ENCODE results near the gene TMEM45B. TPM values are rescaled to one million over a fixed set of nuclear protein-coding genes. Genes with fewer than 3 reads are reported as not detected.

Gene TMEM45B
- total RNA-seq, 4 donors from 2014 or later = 0.47 to 3.9 TPM; not detected in 2

- no peaks in the 10 kb centered on the region for H3K27me3 ChIP-seq
- H3K27ac ChIP-seq = peak overlapping the region; percentile 54 to 89 (median 86)
- peak; percentile 9 for ATAC-seq
- no peaks in the 10 kb centered on the region for H3K9me3 ChIP-seq
- TF ChIP-seq POLR2AphosphoS5 (IDR thresholded peaks at IDR 0.05) (no peak), POLR2A (IDR thresholded peaks at IDR 0.05) (no peak), CTCF (IDR thresholded peaks at IDR 0.05) (no peak), EP300 (IDR thresholded peaks at IDR 0.05) (no peak)
- H3K4me1 ChIP-seq = peaks cover 0 to 21% (median 9%) of the 10 kb centered on the region in 3 donors
- peaks cover 0 to 37% of the 10 kb centered on the region in 2 donors for H3K36me3 ChIP-seq
- WGBS, 2 donors (ENCODE audit: low coverage in 1 of 2) = 24% methylated on average over 9 to 11 of the region's 13 CpGs
- peak overlapping the region; percentile 91 to 93 for H3K4me3 ChIP-seq
These were observed 78.9 kb downstream of the TMEM45B start for GRCh38 chr11:129894278-129895125.

GRCh38 chr11:129895126-129896041, 79.7 kb downstream of the TMEM45B start, which contains the start of gene NFRKB:
Gene NFRKB, minus strand, starts transcription at chr11:129895578. Its CDS starts 2,729 bp downstream, at chr11:129892849.
- ATAC-seq = peak; percentile 99
- 0% methylated on average over 10 to 12 of the region's 77 CpGs for WGBS, 2 donors (ENCODE audit: low coverage in 1 of 2)
- peaks cover 0 to 21% (median 9%) of the 10 kb centered on the region in 3 donors for H3K4me1 ChIP-seq
- peak in 1 of 4 experiments; percentile 18 for TF ChIP-seq CTCF (IDR thresholded peaks at IDR 0.05)
- peak; percentile 82 for TF ChIP-seq POLR2AphosphoS5 (IDR thresholded peaks at IDR 0.05)
- peak; percentile 72 to 86 for TF ChIP-seq POLR2A (IDR thresholded peaks at IDR 0.05)
- no peak for TF ChIP-seq EP300 (IDR thresholded peaks at IDR 0.05)
- H3K27ac ChIP-seq = peak within 1 kb of the TSS; percentile 54 to 89 (median 86)
- H3K9me3 ChIP-seq = no peaks in the 10 kb centered on the region
- no peaks in the 10 kb centered on the region for H3K27me3 ChIP-seq
- peaks cover 0 to 32% of the 10 kb centered on the region in 2 donors for H3K36me3 ChIP-seq
- peak within 1 kb of the TSS; percentile 91 to 93 for H3K4me3 ChIP-seq

- Histone ChIP-seq H3K9me3 (no peaks in the 10 kb centered on the region), H3K36me3 (peaks cover 0 to 28% of the 10 kb centered on the region in 2 donors), H3K27ac (peak overlapping the region; percentile 6 to 89 (median 86)), H3K27me3 (no peaks in the 10 kb centered on the region), H3K4me1 (peaks cover 0 to 21% (median 9%) of the 10 kb centered on the region in 3 donors), H3K4me3 (peak overlapping the region; percentile 91 to 93)
- 46 to 55% methylated on average over 5 to 7 of the region's 9 CpGs for WGBS, 2 donors (ENCODE audit: low coverage in 1 of 2)
- no peak for ATAC-seq
- TF ChIP-seq EP300 (IDR thresholded peaks at IDR 0.05) = no peak
- TF ChIP-seq CTCF (IDR thresholded peaks at IDR 0.05) = no peak
- no peak for TF ChIP-seq POLR2AphosphoS5 (IDR thresholded peaks at IDR 0.05)
- no peak for TF ChIP-seq POLR2A (IDR thresholded peaks at IDR 0.05)
These were observed 80.4 kb downstream of the TMEM45B start for GRCh38 chr11:129896062-129896461.

- no peak for ATAC-seq
- Histone ChIP-seq H3K27me3 (no peaks in the 10 kb centered on the region), H3K4me3 (no peak overlapping the region), H3K4me1 (no peaks in the 10 kb centered on the region), H3K36me3 (peaks cover 0 to 89% of the 10 kb centered on the region in 2 donors), H3K27ac (no peak overlapping the region), H3K9me3 (no peaks in the 10 kb centered on the region)
- TF ChIP-seq CTCF (IDR thresholded peaks at IDR 0.05) (no peak), POLR2AphosphoS5 (IDR thresholded peaks at IDR 0.05) (no peak), EP300 (IDR thresholded peaks at IDR 0.05) (no peak), POLR2A (IDR thresholded peaks at IDR 0.05) (no peak)
- WGBS, 2 donors (ENCODE audit: low coverage in 1 of 2) = 93 to 95% methylated on average over 5 to 8 of the region's 8 CpGs
These were observed 89.8 kb downstream of the TMEM45B start for GRCh38 chr11:129905402-129905801.

Small RNA genes lying within 50 kb of the gene (small RNA-seq; reads per million reads assigned to genes)
- gene AP003327.1 = 0 reads per million in 4 donors

Other genes starting within 250 kb of the TMEM45B start
- gene NFRKB, start 79.7 kb downstream of the TMEM45B start, total RNA-seq = 10 to 100 TPM; 25.8 to 34.1 (median 28.4) TPM
- gene PRDM10, start 187.0 kb downstream of the TMEM45B start, total RNA-seq = 10 to 100 TPM in 1 of 4 donors, 1 to 10 TPM in 3; 6.6 to 12.0 (median 7.4) TPM

All from gastroesophageal sphincter (tissue), 4 donors.